HUES48 (cell line): Measurements from ENCODE around the gene COL5A2.

Experiments
- H3K27ac ChIP-seq: one replicate; pipeline ENCODE4 v1.7.0; 2013; ENCODE audit warnings: low read depth, low read length, inconsistent platforms
- H3K27me3 ChIP-seq: 2 replicates; pipeline ENCODE4 v1.6.1; 2013; ENCODE audit warnings: mild to moderate bottlenecking, low read length; ENCODE audit not compliant: control insufficient read depth, insufficient read depth
- H3K36me3 ChIP-seq: 2 replicates; pipeline ENCODE4 v1.6.1; 2013; ENCODE audit warnings: low read length; ENCODE audit not compliant: control insufficient read depth, insufficient read depth
- H3K4me1 ChIP-seq: 2 replicates; pipeline ENCODE4 v1.6.1; 2013; ENCODE audit warnings: mild to moderate bottlenecking, low read length; ENCODE audit not compliant: control insufficient read depth, insufficient read depth
- H3K4me3 ChIP-seq: 2 replicates; pipeline ENCODE4 v1.5.1; 2013; ENCODE audit warnings: mild to moderate bottlenecking, low read depth, low read length
- H3K9ac ChIP-seq: 2 replicates; pipeline ENCODE4 v1.6.1; 2013; ENCODE audit warnings: mild to moderate bottlenecking, low read depth, low read length, moderate library complexity
- H3K9me3 ChIP-seq: 2 replicates; pipeline ENCODE4 v1.6.1; 2013; ENCODE audit warnings: low read length; ENCODE audit not compliant: control insufficient read depth, insufficient read depth

The COL5A2 gene

GRCh38 chr2:189181706-189182105 is 2.1 kb upstream of the COL5A2 start:
- Histone ChIP-seq H3K4me1 (peaks cover 30% of the 10 kb centered on the region), H3K27ac (no peak overlapping the region), H3K9ac (no peak overlapping the region), H3K36me3 (no peaks in the 10 kb centered on the region), H3K4me3 (no peak overlapping the region), H3K9me3 (no peaks in the 10 kb centered on the region), H3K27me3 (no peaks in the 10 kb centered on the region)

GRCh38 chr2:189178726-189179569 is 613 bp downstream of the COL5A2 start:
- peak overlapping the region; percentile 66 for H3K4me3 ChIP-seq
- H3K27ac ChIP-seq: peak overlapping the region; percentile 73
- no peaks in the 10 kb centered on the region for H3K9me3 ChIP-seq

DNA sequence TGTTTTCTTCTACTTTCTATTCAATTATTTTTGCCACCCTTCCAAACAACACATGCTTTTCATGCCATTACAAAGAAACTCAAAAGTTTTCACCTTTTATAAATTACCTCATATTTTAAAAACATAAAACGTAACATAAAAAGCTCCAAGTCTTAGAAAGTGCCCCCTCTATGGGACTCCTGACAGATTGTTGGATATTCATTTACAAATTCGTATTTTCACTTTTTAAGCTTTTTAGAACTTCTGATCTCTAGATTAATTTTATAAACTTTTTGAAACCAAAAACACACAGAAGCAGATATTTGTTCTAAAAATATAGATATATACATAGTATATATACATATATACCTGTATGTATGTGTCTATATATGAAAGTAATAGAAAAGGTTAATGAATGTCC is 1.5 kb downstream of the COL5A2 start:
- H3K27ac ChIP-seq: no peak overlapping the region
- H3K4me1 ChIP-seq: peaks cover 31% of the 10 kb centered on the region

More at GRCh38 chr2:189178726-189179569, 613 bp downstream of the COL5A2 start:
- Histone ChIP-seq H3K27me3 (no peaks in the 10 kb centered on the region), H3K9ac (peak overlapping the region; percentile 50), H3K4me1 (peaks cover 31% of the 10 kb centered on the region), H3K36me3 (no peaks in the 10 kb centered on the region)

DNA sequence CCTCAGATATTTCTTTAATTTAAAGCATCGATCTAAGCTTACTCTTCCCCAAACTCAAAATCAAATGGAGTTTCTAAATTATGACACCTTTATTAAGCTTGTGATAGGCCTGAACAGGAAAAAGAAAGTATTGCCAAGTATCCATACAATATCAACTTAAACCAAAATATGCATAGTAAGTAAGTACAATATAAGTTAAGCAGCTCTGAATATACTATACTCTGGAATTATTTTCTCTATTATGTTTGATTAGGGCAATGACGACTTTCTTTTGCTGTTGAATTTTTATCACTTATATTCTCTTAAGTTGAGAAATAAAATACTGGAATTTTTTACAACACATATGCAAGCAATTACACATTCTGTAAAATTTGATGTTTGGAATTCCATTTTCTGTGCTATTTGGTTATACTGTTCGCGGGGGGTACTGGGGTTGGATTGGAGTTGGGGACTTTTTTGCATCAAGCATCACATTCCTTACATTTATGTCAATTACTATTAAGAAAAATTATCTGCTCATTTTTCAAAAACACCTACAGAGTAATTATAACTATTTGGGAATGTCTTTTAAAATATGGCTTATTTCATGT is 2.2 kb downstream of the COL5A2 start:
- no peaks in the 10 kb centered on the region for H3K27me3 ChIP-seq
- no peak overlapping the region for H3K9ac ChIP-seq
- H3K36me3 ChIP-seq: no peaks in the 10 kb centered on the region
- H3K4me1 ChIP-seq: peaks cover 31% of the 10 kb centered on the region
- no peaks in the 10 kb centered on the region for H3K9me3 ChIP-seq
- no peak overlapping the region for H3K27ac ChIP-seq
- H3K4me3 ChIP-seq: peak overlapping the region; percentile 66

More for the DNA sequence above, 1.5 kb downstream of the COL5A2 start:
- H3K4me3 ChIP-seq: peak overlapping the region; percentile 66
- H3K36me3 ChIP-seq: no peaks in the 10 kb centered on the region
- H3K27me3 ChIP-seq: no peaks in the 10 kb centered on the region
- peak overlapping the region; percentile 50; the same call in 1 of the 2 replicates for H3K9ac ChIP-seq
- no peaks in the 10 kb centered on the region for H3K9me3 ChIP-seq

- Histone ChIP-seq H3K27me3 (no peaks in the 10 kb centered on the region), H3K9ac (no peak overlapping the region), H3K4me3 (peak overlapping the region; percentile 66; the same call in 1 of the 2 replicates), H3K4me1 (peaks cover 31% of the 10 kb centered on the region), H3K36me3 (no peaks in the 10 kb centered on the region), H3K27ac (no peak overlapping the region), H3K9me3 (no peaks in the 10 kb centered on the region)
These were observed 3.0 kb downstream of the COL5A2 start for GRCh38 chr2:189176516-189176915.

- no peaks in the 10 kb centered on the region for H3K9me3 ChIP-seq
- H3K36me3 ChIP-seq: no peaks in the 10 kb centered on the region
- H3K27ac ChIP-seq: no peak overlapping the region
- H3K9ac ChIP-seq: no peak overlapping the region
- H3K27me3 ChIP-seq: no peaks in the 10 kb centered on the region
- H3K4me3 ChIP-seq: no peak overlapping the region; the same call in 1 of the 2 replicates
- peaks cover 31% of the 10 kb centered on the region for H3K4me1 ChIP-seq
These were observed 3.6 kb downstream of the COL5A2 start for GRCh38 chr2:189175869-189176433.

DNA sequence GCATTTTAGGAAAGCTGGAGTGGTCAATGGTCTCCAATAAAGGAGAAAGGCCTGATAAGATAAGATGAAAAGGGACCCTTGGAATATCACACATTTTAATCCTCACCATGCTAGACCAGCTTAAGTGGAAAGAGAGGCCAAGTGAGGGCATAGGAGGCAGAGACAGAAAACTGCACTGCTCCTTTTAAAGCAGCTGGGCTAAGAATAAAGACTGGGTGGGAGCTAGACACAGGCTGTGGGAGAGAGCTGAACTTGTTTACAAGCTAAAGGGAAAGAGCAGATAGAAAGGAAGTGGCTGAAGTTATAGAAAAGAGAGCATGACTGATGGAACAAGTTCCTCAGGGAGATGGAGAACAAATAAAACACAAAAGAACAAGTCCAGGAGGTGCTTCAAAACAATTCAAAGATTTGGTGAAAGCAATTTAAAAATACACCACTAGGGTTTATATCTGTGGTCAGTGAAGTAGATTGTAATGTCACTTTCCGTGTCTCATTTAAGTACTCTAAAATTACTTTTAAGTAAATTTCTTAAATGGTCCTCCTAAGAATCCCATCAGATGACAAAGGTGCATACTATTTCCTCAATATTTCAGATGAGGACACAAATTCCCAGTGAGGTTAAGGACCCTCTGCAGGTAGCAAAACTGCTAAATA is 7.5 kb downstream of the COL5A2 start:
- Histone ChIP-seq H3K9me3 (no peaks in the 10 kb centered on the region), H3K36me3 (no peaks in the 10 kb centered on the region), H3K4me1 (peaks cover 6% of the 10 kb centered on the region; the same call in 1 of the 2 replicates), H3K9ac (no peak overlapping the region), H3K4me3 (no peak overlapping the region), H3K27me3 (no peaks in the 10 kb centered on the region), H3K27ac (no peak overlapping the region)

DNA sequence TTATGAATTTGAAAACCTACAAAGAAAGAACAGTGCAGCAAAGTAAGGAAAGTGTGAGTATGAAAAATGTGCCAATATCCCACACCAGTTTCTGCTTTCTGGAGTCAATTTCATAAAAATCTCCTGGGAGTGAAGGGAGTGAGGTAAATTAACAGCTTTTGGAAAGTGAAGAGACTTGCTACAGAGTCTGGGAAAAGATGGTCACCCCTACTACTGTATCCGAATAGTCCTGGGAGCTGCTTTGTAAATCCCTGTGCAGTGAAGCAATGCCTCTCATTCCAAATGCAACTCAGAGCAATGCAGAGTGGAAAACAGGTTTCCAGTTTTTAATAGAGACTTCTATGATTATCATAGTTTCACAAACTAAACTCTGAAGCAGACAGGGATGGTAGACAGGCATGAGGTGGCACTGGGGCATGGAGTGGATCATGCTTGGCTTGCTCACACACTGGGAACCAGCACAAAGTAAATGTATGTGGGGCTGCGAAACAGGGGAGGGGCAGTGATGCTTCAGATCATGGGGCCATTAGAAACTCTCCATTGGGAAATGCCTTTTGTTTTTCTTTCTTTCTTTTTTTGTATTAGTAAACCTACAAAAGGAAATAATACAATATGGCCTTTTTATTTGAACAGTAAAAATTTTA is 10.6 kb downstream of the COL5A2 start:
- H3K4me1 ChIP-seq: peaks cover 28% of the 10 kb centered on the region

GRCh38 chr2:189165656-189166380 is 13.7 kb downstream of the COL5A2 start:
- Histone ChIP-seq H3K27ac (no peak overlapping the region), H3K4me3 (no peak overlapping the region), H3K9ac (no peak overlapping the region), H3K4me1 (peaks cover 54% of the 10 kb centered on the region), H3K9me3 (no peaks in the 10 kb centered on the region), H3K36me3 (no peaks in the 10 kb centered on the region), H3K27me3 (no peaks in the 10 kb centered on the region)

More for the DNA sequence above, 10.6 kb downstream of the COL5A2 start:
- H3K27ac ChIP-seq: no peak overlapping the region
- no peaks in the 10 kb centered on the region for H3K27me3 ChIP-seq
- no peak overlapping the region for H3K9ac ChIP-seq
- no peaks in the 10 kb centered on the region for H3K36me3 ChIP-seq
- H3K4me3 ChIP-seq: no peak overlapping the region
- no peaks in the 10 kb centered on the region for H3K9me3 ChIP-seq

DNA sequence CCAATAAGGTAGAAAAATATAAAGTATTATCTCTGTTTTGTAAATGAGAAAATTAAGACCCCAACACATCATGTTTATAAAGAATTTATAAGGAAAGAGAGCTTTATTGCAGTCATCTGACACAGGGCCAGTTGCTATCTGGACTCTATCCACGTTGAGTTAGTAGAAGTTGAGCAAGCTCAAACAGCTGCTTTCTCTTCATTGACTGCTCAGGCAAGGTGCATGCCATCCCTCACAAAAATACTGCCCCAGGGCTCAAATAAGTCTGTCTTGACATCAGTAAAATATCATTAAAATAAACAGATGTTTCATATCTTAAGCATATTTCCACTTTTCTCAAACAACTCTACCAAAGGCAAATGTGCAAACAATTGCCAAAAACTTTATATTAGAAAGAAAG is 14.8 kb downstream of the COL5A2 start:
- Histone ChIP-seq H3K9ac (no peak overlapping the region), H3K27me3 (no peaks in the 10 kb centered on the region), H3K27ac (no peak overlapping the region), H3K9me3 (no peaks in the 10 kb centered on the region), H3K36me3 (no peaks in the 10 kb centered on the region), H3K4me1 (peaks cover 54% of the 10 kb centered on the region), H3K4me3 (no peak overlapping the region)
